ENCODE data around the gene SCAI.

Gene SCAI

DNA sequence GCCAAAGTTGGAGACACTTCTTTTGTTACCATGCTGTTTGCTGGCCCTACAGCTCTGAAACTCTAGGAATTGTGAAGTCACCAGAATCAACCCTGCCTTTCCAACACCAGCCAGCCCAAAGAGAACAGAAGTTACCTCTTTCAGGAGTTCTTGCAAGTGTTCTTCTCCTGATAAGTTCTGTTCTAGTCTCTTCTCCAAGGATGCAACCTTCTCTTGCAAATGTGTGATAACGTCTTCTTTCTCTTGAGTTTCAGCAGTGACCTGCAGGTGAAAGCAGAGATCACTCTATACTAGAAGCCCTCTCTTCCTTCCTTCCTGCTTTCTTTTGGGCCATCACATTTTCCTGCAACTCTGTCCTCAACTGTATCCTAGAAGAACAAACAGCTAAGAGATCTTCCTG is 231.6 kb downstream of the SCAI start:
- TF ChIP-seq TAF1 (IDR thresholded peaks at IDR 0.05; ENCODE audit: low read depth) (no peak), CREB1 (IDR thresholded peaks at IDR 0.05; ENCODE audit: low read depth) (no peak), FOXM1 (IDR thresholded peaks at IDR 0.05; ENCODE audit: borderline replicate concordance, low read depth) (no peak), TEAD4 (IDR thresholded peaks at IDR 0.05) (no peak), REST (IDR thresholded peaks at IDR 0.05; ENCODE audit: low read depth) (no peak), RAD21 (IDR thresholded peaks at IDR 0.05; ENCODE audit: low read depth) (no peak), CEBPB (IDR thresholded peaks at IDR 0.05) (no peak), EGR1 (IDR thresholded peaks at IDR 0.05) (no peak), EP300 (IDR thresholded peaks at IDR 0.05; ENCODE audit: borderline replicate concordance) (no peak), YY1 (IDR thresholded peaks at IDR 0.05; ENCODE audit: low read depth) (no peak), NFIC (IDR thresholded peaks at IDR 0.05) (no peak), ZBTB7A (IDR thresholded peaks at IDR 0.05; ENCODE audit: low read depth) (no peak), USF1 (IDR thresholded peaks at IDR 0.05) (no peak), TCF12 (IDR thresholded peaks at IDR 0.05; ENCODE audit: low read depth) (no peak)
- TF ChIP-seq, protein P1, sequence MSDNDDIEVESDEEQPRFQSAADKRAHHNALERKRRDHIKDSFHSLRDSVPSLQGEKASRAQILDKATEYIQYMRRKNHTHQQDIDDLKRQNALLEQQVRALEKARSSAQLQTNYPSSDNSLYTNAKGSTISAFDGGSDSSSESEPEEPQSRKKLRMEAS (IDR thresholded peaks at IDR 0.05), result no peak

DNA sequence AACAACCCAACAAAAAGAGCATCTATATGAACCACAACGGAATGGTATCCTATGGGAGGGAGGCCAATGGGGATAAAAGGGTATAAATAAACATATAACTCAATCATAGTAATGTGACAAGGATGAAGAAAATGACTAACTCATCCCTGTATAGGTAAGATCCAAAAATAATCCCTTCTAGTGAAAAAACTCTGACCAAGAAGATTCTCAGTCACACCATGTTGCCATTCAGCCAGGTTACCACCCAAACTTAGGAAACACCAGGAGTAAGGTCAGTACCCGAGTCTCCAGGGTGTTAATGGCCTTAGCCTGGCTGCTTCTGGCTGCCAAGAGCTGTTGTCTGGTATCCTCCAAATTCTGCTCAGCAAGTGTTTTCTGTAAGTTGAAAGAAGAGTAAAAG is 235.2 kb downstream of the SCAI start:
- TF ChIP-seq FOXM1 (IDR thresholded peaks at IDR 0.05; ENCODE audit: borderline replicate concordance, low read depth) (no peak), EGR1 (IDR thresholded peaks at IDR 0.05) (no peak), CREB1 (IDR thresholded peaks at IDR 0.05; ENCODE audit: low read depth) (no peak), TCF12 (IDR thresholded peaks at IDR 0.05; ENCODE audit: low read depth) (no peak), RAD21 (IDR thresholded peaks at IDR 0.05; ENCODE audit: low read depth) (no peak), REST (IDR thresholded peaks at IDR 0.05; ENCODE audit: low read depth) (no peak), NFIC (IDR thresholded peaks at IDR 0.05) (no peak), TAF1 (IDR thresholded peaks at IDR 0.05; ENCODE audit: low read depth) (no peak), USF1 (IDR thresholded peaks at IDR 0.05) (no peak), CEBPB (IDR thresholded peaks at IDR 0.05) (no peak), EP300 (IDR thresholded peaks at IDR 0.05; ENCODE audit: borderline replicate concordance) (no peak)
- TF ChIP-seq, protein P1 (IDR thresholded peaks at IDR 0.05), result no peak

DNA sequence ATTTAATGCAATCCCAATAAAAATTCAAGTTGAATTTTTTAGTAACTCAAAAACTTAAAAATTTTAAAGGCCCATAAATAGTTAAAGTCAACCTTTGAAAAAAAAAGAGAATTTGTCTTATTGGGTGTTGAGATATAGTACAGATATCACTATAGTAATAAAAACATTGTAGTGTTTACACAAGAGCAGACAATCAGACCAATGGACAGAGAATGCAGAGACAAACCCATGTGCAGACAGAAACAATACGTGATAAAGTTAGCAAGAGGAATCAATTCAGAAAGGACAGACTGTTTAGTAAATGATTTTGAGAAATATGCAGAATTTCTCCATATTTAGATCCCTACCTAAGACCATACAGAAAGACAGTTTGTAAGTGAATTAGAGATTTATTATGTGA is 236.4 kb downstream of the SCAI start:
- no peak for TF ChIP-seq TCF12 (IDR thresholded peaks at IDR 0.05; ENCODE audit: low read depth)
- no peak for TF ChIP-seq FOXM1 (IDR thresholded peaks at IDR 0.05; ENCODE audit: borderline replicate concordance, low read depth)
- TF ChIP-seq EP300 (IDR thresholded peaks at IDR 0.05; ENCODE audit: borderline replicate concordance), result no peak
- no peak for TF ChIP-seq ZBTB7A (IDR thresholded peaks at IDR 0.05; ENCODE audit: low read depth)

- TF ChIP-seq CEBPB (IDR thresholded peaks at IDR 0.05) (no peak), RAD21 (IDR thresholded peaks at IDR 0.05; ENCODE audit: low read depth) (no peak), CREB1 (IDR thresholded peaks at IDR 0.05; ENCODE audit: low read depth) (no peak), FOXM1 (IDR thresholded peaks at IDR 0.05; ENCODE audit: borderline replicate concordance, low read depth) (no peak), TCF12 (IDR thresholded peaks at IDR 0.05; ENCODE audit: low read depth) (no peak), USF1 (IDR thresholded peaks at IDR 0.05) (no peak), TAF1 (IDR thresholded peaks at IDR 0.05; ENCODE audit: low read depth) (no peak), EGR1 (IDR thresholded peaks at IDR 0.05) (no peak), EP300 (IDR thresholded peaks at IDR 0.05; ENCODE audit: borderline replicate concordance) (no peak), NFIC (IDR thresholded peaks at IDR 0.05) (no peak), ZBTB7A (IDR thresholded peaks at IDR 0.05; ENCODE audit: low read depth) (no peak), REST (IDR thresholded peaks at IDR 0.05; ENCODE audit: low read depth) (no peak), TEAD4 (IDR thresholded peaks at IDR 0.05) (no peak), YY1 (IDR thresholded peaks at IDR 0.05; ENCODE audit: low read depth) (no peak)
- TF ChIP-seq, protein P1 (IDR thresholded peaks at IDR 0.05), result no peak
Observed at GRCh38 chr9:124899845-124900244, 243.5 kb downstream of the SCAI start.

Data from Ishikawa (cell line).